B cell (primary cell): ENCODE data around the gene VSTM1. TPM values are rescaled to one million over a fixed set of nuclear protein-coding genes. Genes with fewer than 3 reads are reported as not detected.

Source experiments
- ATAC-seq: fragments of 200-7000 bp; cut with Tn5 transposase; one replicate; pipeline ENCODE4 v1.10.0; 2021; ENCODE audit warnings: low read depth, mild to moderate bottlenecking, moderate number of reproducible peaks, moderate library complexity
- CTCF ChIA-PET: fragments of 350-600 bp; sonication (Branson Sonifier 250); formaldehyde crosslinking; loops from one replicate; lab custom pipeline; 2021; ENCODE audit warnings: antibody characterized with exemption, inconsistent platforms; lab: Charles Lee
- POLR2A ChIA-PET: fragments of 350-600 bp; sonication (Branson Sonifier 250); formaldehyde crosslinking; loops from one replicate; lab custom pipeline; 2021; ENCODE audit warnings: antibody characterized with exemption; lab: Charles Lee
- DNase-seq: peaks from one replicate; pipeline ENCODE4 v3.0.0; 2013
- H2AFZ ChIP-seq: 2 replicates; pipeline ENCODE4 v1.6.1; 2012; ENCODE audit warnings: mild to moderate bottlenecking, low read depth, low read length; ENCODE audit not compliant: insufficient read depth, poor library complexity, severe bottlenecking
- H3K27ac ChIP-seq, 2 donors: 1 replicate in 1 of 2; 2 replicates in 1 of 2; pipeline ENCODE4 v1.5.1; 2012 to 2013; ENCODE audit warnings: low read length in 2 of 2, mild to moderate bottlenecking in 2 of 2, moderate library complexity in 1 of 2
- H3K27me3 ChIP-seq, 4 experiments: fragments of 200-600 bp in 1 of 4; sonication (generic) in 1 of 4; replicated peaks in 1 of 4; 1 replicate in 2 of 4; 2 replicates in 2 of 4; pipeline versions ENCODE4 v1.6.1 to v1.7.0; 2013 to 2016; ENCODE audit warnings: low read length in 3 of 4, mild to moderate bottlenecking in 2 of 4, mixed read lengths in 1 of 4, moderate library complexity in 1 of 4; ENCODE audit not compliant: insufficient read depth in 4 of 4, control insufficient read depth in 3 of 4; ENCODE audit errors: control extremely low read depth in 1 of 4
- H3K36me3 ChIP-seq, 2 experiments: replicated peaks in 1 of 2; 1 replicate in 1 of 2; 2 replicates in 1 of 2; pipeline versions ENCODE4 v1.6.1 to v1.7.1; 2013; ENCODE audit warnings: low read length in 1 of 2; ENCODE audit not compliant: insufficient read depth in 2 of 2, control insufficient read depth in 1 of 2; ENCODE audit errors: control extremely low read depth in 1 of 2, extremely low read depth in 1 of 2
- H3K4me1 ChIP-seq, 2 donors: fragments of 200-600 bp in 1 of 2; sonication (generic) in 1 of 2; 1 replicate in 1 of 2; 2 replicates in 1 of 2; pipeline versions ENCODE4 v1.5.1 to v1.6.1; 2013 to 2017; ENCODE audit warnings: low read length in 2 of 2; ENCODE audit not compliant: control insufficient read depth in 2 of 2, insufficient read depth in 2 of 2
- H3K4me2 ChIP-seq: replicated peaks from 2 replicates; pipeline ENCODE3; 2012; ENCODE audit warnings: mild to moderate bottlenecking, low read depth, low read length; ENCODE audit not compliant: poor library complexity, severe bottlenecking
- H3K4me3 ChIP-seq, 5 experiments: fragments of 200-600 bp in 1 of 5; sonication (generic) in 1 of 5; 1 replicate in 3 of 5; 2 replicates in 2 of 5; pipeline versions ENCODE4 v1.5.1 to v1.7.0; 2011 to 2016; ENCODE audit warnings: low read length in 4 of 5, mild to moderate bottlenecking in 4 of 5, low read depth in 2 of 5, control low read depth in 1 of 5, moderate library complexity in 1 of 5; ENCODE audit not compliant: insufficient read depth in 1 of 5; ENCODE audit errors: control extremely low read depth in 1 of 5, extremely low read depth in 1 of 5
- H3K79me2 ChIP-seq: fragments of 200-600 bp; sonication (generic); one replicate; pipeline ENCODE4 v1.6.0; 2016; ENCODE audit warnings: low read length; ENCODE audit not compliant: control insufficient read depth, insufficient read depth
- H3K9ac ChIP-seq: fragments of 200-600 bp; sonication (generic); 2 replicates; pipeline ENCODE4 v1.6.1; 2017; ENCODE audit warnings: mild to moderate bottlenecking, low read length, moderate library complexity
- H3K9me3 ChIP-seq, 3 donors: one replicate each; pipeline versions ENCODE4 v1.6.1 to v1.7.1; 2013; ENCODE audit warnings: low read length in 2 of 3; ENCODE audit not compliant: control insufficient read depth in 2 of 3, insufficient read depth in 1 of 3; ENCODE audit errors: control extremely low read depth in 1 of 3
- H4K20me1 ChIP-seq: 2 replicates; pipeline ENCODE4 v1.6.0; 2012; ENCODE audit warnings: mild to moderate bottlenecking, low read length; ENCODE audit not compliant: insufficient read depth, control insufficient read depth, poor library complexity, severe bottlenecking
- H3K27ac Mint-ChIP-seq: one replicate; pipeline ENCODE4 v1.8.0; 2021; ENCODE audit warnings: mixed read lengths
- H3K27me3 Mint-ChIP-seq: one replicate; pipeline ENCODE4 v1.8.0; 2021; ENCODE audit warnings: mixed read lengths
- H3K4me1 Mint-ChIP-seq: one replicate; pipeline ENCODE4 v1.8.0; 2021; ENCODE audit warnings: mixed read lengths
- H3K4me3 Mint-ChIP-seq: one replicate; pipeline ENCODE4 v1.8.0; 2021; ENCODE audit warnings: mixed read lengths
- H3K9me3 Mint-ChIP-seq: one replicate; pipeline ENCODE4 v1.8.0; 2022; ENCODE audit warnings: mixed read lengths; ENCODE audit not compliant: insufficient read depth
- CTCF ChIP-seq: fragments of 200-600 bp; IDR thresholded peaks from one replicate; pipeline ENCODE4 v1.8.0; 2022; ENCODE audit warnings: antibody characterized with exemption, mild to moderate bottlenecking
- EZH2 ChIP-seq: IDR thresholded peaks from 2 replicates; pipeline ENCODE4 v1.6.1; 2012; ENCODE audit warnings: borderline replicate concordance, low read depth, mild to moderate bottlenecking, moderate library complexity, low read length; ENCODE audit not compliant: insufficient read depth, poor library complexity, severe bottlenecking
- WGBS: methylation state at CpG from one replicate; pipeline ENCODE4 v1.1.5; 2013; ENCODE audit warnings: missing lambda C conversion rate; ENCODE audit not compliant: insufficient coverage; 5-methylcytosine and 5-hydroxymethylcytosine counted together
- intact Hi-C: fragments of 100-400 bp; cut with micrococcal nuclease; formaldehyde crosslinking; loops from one replicate; pipeline ENCODE4 v1.10.0; 2022
- polyA plus RNA-seq: library from polyadenylated mRNA; depleted of rRNA; stranded (reverse); fragments of >200 nt; gene quantifications from 2 replicates; pipeline ENCODE4 v1.2.3, GENCODE V29; 2012
- total RNA-seq, 2 donors: library from RNA; stranded (reverse); fragments of 120-200 nt in 1 of 2; gene quantifications; 1 replicate in 1 of 2; 2 replicates in 1 of 2; pipeline versions ENCODE4 v1.2.3 to v1.2.4, GENCODE V29; 2013 to 2022

VSTM1 gene
- total and polyA plus RNA-seq, 2 donors (not counting 1 experiment from before 2014, with no cell fraction given), result 0.82 TPM; not detected in 1

- intact Hi-C loops, result no loop called here
These were observed 61.0 kb downstream of the VSTM1 start for GRCh38 chr19:54002495-54003315.

More at GRCh38 chr19:54002495-54003315, 61.0 kb downstream of the VSTM1 start:
- H3K9me3 ChIP-seq, result peaks cover 0 to 11% (median 0%) of the 10 kb centered on the region in 3 donors
- Mint-ChIP-seq H3K4me3 (no peak overlapping the region), H3K27ac (no peak overlapping the region), H3K9me3 (no peaks in the 10 kb centered on the region), H3K4me1 (no peaks in the 10 kb centered on the region), H3K27me3 (peaks cover 15% of the 10 kb centered on the region)
- H3K27ac ChIP-seq, result no peak overlapping the region
- no peaks in the 10 kb centered on the region for H3K79me2 ChIP-seq
- no peaks in the 10 kb centered on the region for H4K20me1 ChIP-seq
- H2AFZ ChIP-seq, result no peak overlapping the region
- no peaks in the 10 kb centered on the region for H3K4me1 ChIP-seq
- peaks cover 0 to 3% (median 0%) of the 10 kb centered on the region in 4 experiments for H3K27me3 ChIP-seq
- POLR2A ChIA-PET, result no interaction called here
- TF ChIP-seq CTCF (no peak), EZH2 (no peak)
- no peak for ATAC-seq
- H3K36me3 ChIP-seq, result no peaks in the 10 kb centered on the region
- H3K4me3 ChIP-seq, result no peak overlapping the region
- no peak overlapping the region for H3K4me2 ChIP-seq
- no peak for DNase-seq
- no peak overlapping the region for H3K9ac ChIP-seq
- CTCF ChIA-PET, result interaction anchor here (1.5 kb wide), 1 partner anchor 21 kb away, joined by 5 read pairs; no protein-coding TSS in a partner anchor
- 100% methylated on average over 2 of the region's 10 CpGs for WGBS
